GM23338 (cell line): ENCODE results near the gene LFNG. TPM values are rescaled to one million over a fixed set of nuclear protein-coding genes. Genes with fewer than 3 reads are reported as not detected.
A peak's percentile ranks its signal among the peaks of the same experiment; 100 is the strongest.

Experiments used
- ATAC-seq: fragments of 200-7000 bp; cut with Tn5 transposase; 3 replicates; pipeline ENCODE4 v1.9.1; 2020
- DNase-seq: peaks from one replicate; pipeline ENCODE4 v3.0.0-alpha.2; 2015; ENCODE audit warnings: low spot score
- H2AFZ ChIP-seq: fragments of 200-600 bp; sonication (generic); 2 replicates; pipeline ENCODE4 v1.8.0; 2016; ENCODE audit warnings: antibody characterized with exemption, mild to moderate bottlenecking, moderate library complexity
- H3F3A ChIP-seq: fragments of 200-600 bp; sonication (generic); replicated peaks from 2 replicates; pipeline ENCODE4 v1.8.0; 2017; ENCODE audit warnings: antibody characterized with exemption, mixed run types, low read depth
- H3K27ac ChIP-seq: fragments of 200-600 bp; sonication (generic); 2 replicates; pipeline ENCODE4 v1.6.1; 2016; ENCODE audit warnings: low read depth
- H3K27me3 ChIP-seq: fragments of 200-600 bp; sonication (generic); 2 replicates; pipeline ENCODE4 v1.8.0; 2016; ENCODE audit warnings: mild to moderate bottlenecking, mixed run types, moderate library complexity; ENCODE audit not compliant: insufficient read depth
- H3K36me3 ChIP-seq: fragments of 200-600 bp; sonication (generic); 2 replicates; pipeline ENCODE4 v1.8.0; 2016; ENCODE audit warnings: mild to moderate bottlenecking; ENCODE audit not compliant: insufficient read depth
- H3K4me1 ChIP-seq: fragments of 200-600 bp; sonication (generic); 2 replicates; pipeline ENCODE4 v1.8.0; 2016; ENCODE audit warnings: mild to moderate bottlenecking, moderate library complexity; ENCODE audit not compliant: insufficient read depth
- H3K4me2 ChIP-seq: fragments of 200-600 bp; sonication (generic); 2 replicates; pipeline ENCODE4 v1.7.1; 2017; ENCODE audit warnings: mixed run types
- H3K4me3 ChIP-seq: fragments of 200-600 bp; sonication (generic); 2 replicates; pipeline ENCODE4 v1.6.1; 2016; ENCODE audit warnings: mixed run types
- H3K79me2 ChIP-seq: fragments of 200-600 bp; sonication (generic); replicated peaks from 2 replicates; pipeline ENCODE4 v1.8.0; 2017; ENCODE audit warnings: mild to moderate bottlenecking; ENCODE audit not compliant: insufficient read depth
- H3K9me2 ChIP-seq: fragments of 200-600 bp; sonication (generic); 2 replicates; pipeline ENCODE4 v1.8.0; 2017; ENCODE audit not compliant: insufficient read depth
- H4K20me1 ChIP-seq: fragments of 200-600 bp; sonication (generic); replicated peaks from 2 replicates; pipeline ENCODE4 v1.8.0; 2017; ENCODE audit warnings: mild to moderate bottlenecking; ENCODE audit not compliant: insufficient read depth
- H3K27ac Mint-ChIP-seq: 2 replicates; pipeline ENCODE4 v1.8.0; 2020; ENCODE audit warnings: inconsistent platforms, mild to moderate bottlenecking, moderate library complexity, mixed read lengths
- H3K27me3 Mint-ChIP-seq: 3 replicates; pipeline ENCODE4 v1.8.0; 2022; ENCODE audit warnings: low read depth, mild to moderate bottlenecking, moderate library complexity, mixed read lengths, inconsistent platforms; ENCODE audit not compliant: insufficient read depth, poor library complexity
- H3K36me3 Mint-ChIP-seq: 3 replicates; pipeline ENCODE4 v1.8.0; 2021; ENCODE audit warnings: low read depth, mild to moderate bottlenecking, inconsistent platforms, moderate library complexity, mixed read lengths
- H3K4me1 Mint-ChIP-seq: 3 replicates; pipeline ENCODE4 v1.8.0; 2020; ENCODE audit warnings: mild to moderate bottlenecking, inconsistent platforms, mixed read lengths
- H3K4me3 Mint-ChIP-seq: 3 replicates; pipeline ENCODE4 v1.8.0; 2021; ENCODE audit warnings: moderate library complexity, mild to moderate bottlenecking, inconsistent platforms, mixed read lengths
- H3K9me3 Mint-ChIP-seq: 3 replicates; pipeline ENCODE4 v1.8.0; 2020; ENCODE audit warnings: moderate library complexity, mild to moderate bottlenecking, inconsistent platforms, mixed read lengths
- CREB1 ChIP-seq: fragments of 250-450 bp; sonication (Bioruptor Pico); IDR thresholded peaks from 2 replicates; pipeline ENCODE4 v1.5.0; 2020; ENCODE audit warnings: low read depth, mild to moderate bottlenecking, moderate library complexity
- EZH2 ChIP-seq: fragments of 200-600 bp; sonication (generic); IDR thresholded peaks from one replicate; pipeline ENCODE4 v1.8.0; 2017; ENCODE audit warnings: antibody characterized with exemption, mild to moderate bottlenecking, low read depth; ENCODE audit not compliant: unreplicated experiment
- EZH2phosphoT487 ChIP-seq: fragments of 200-600 bp; sonication (generic); IDR thresholded peaks from one replicate; pipeline ENCODE4 v1.8.1; 2018; ENCODE audit warnings: antibody characterized with exemption; ENCODE audit not compliant: unreplicated experiment
- REST ChIP-seq: IDR thresholded peaks from one replicate; pipeline ENCODE4 v1.6.1; 2018; ENCODE audit warnings: antibody characterized with exemption; ENCODE audit not compliant: unreplicated experiment
- STAT1 ChIP-seq: IDR thresholded peaks from one replicate; pipeline ENCODE4 v1.6.1; 2016; ENCODE audit warnings: antibody characterized with exemption; ENCODE audit not compliant: unreplicated experiment
- ZNF114 ChIP-seq: fragments of 250-450 bp; sonication (Bioruptor Pico); IDR thresholded peaks from 2 replicates; pipeline ENCODE4 v1.5.0; 2020; ENCODE audit warnings: mild to moderate bottlenecking, moderate library complexity
- ZNF331 ChIP-seq: fragments of 250-450 bp; sonication (Bioruptor Pico); IDR thresholded peaks from 2 replicates; pipeline ENCODE4 v1.5.0; 2020; ENCODE audit warnings: low read depth, mild to moderate bottlenecking, moderate library complexity
- polyA plus RNA-seq: library from polyadenylated mRNA; unstranded; fragments of >200 nt; fragmentation: Nextera tagmentation; extraction: Ambion mirVana; gene quantifications from 2 replicates; pipeline ENCODE4 v1.2.1, GENCODE V29; 2016
- total RNA-seq: library from RNA; depleted of rRNA; stranded (reverse); fragments of >200 nt; shearing (Covaris generic); gene quantifications from 2 replicates; pipeline ENCODE4 v1.2.3, GENCODE V29; 2014
- TF ChIP-seq, protein P1 (sequence below): IDR thresholded peaks from 2 replicates; pipeline ENCODE4 v1.6.1; 2016; ENCODE audit warnings: antibody characterized with exemption
- TF ChIP-seq, protein P2 (sequence below), 2 experiments: fragments of 200-600 bp in 1 of 2; sonication (generic) in 1 of 2; conservative IDR thresholded peaks; 2 replicates each; pipeline versions ENCODE4 v1.5.1 to v1.6.1; 2016 to 2017; ENCODE audit warnings: antibody characterized with exemption in 2 of 2, low read depth in 2 of 2, mild to moderate bottlenecking in 2 of 2, moderate library complexity in 1 of 2

The LFNG gene
- total and polyA plus RNA-seq, 2 experiments from 2014 or later = 1.7 to 35.4 TPM

DNA sequence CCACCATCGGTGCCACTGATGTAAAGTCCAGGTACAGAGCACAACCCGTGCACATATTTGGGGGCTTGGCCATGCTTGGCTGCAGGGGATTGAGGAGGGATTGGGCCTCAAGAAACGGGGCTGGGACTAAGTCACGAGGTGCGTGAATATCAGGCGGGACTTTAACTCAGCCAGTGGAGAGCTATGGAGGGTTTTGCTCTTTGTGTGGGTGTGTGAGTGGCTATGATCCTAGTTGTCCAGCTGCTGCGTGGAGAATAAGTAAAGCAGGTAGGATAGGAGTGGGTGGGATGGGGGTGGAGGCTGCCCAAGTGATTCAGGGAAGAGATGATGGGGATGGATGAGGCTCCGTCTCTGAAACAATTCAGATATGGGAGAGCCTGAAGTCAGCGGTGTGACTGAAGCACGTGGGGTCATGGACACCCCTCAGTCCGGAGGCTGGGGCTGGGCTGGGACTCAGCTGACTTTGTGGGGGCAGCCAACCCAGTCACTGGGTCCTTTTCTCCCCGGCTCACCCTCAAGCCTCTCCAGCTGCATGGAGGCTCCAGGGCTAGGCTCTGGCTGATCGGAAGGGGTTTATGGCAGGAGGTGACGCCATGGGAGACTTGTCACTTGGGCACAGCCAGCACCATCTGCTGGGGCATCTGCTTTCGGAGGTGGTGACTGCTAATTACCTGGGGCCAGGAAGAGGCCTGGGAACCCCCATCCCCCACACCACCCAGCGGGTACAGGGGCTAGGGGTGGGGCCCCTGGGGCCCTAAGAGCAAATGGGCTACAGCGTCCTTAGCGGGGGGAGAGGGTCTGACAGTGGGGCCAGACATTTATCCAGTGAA is 1.7 kb upstream of the LFNG start:
- Mint-ChIP-seq H3K4me3 (peak overlapping the region; percentile 71), H3K27me3 (peaks cover 40% of the 10 kb centered on the region), H3K36me3 (peaks cover 4% of the 10 kb centered on the region; the same call in 1 of the 3 replicates), H3K9me3 (no peaks in the 10 kb centered on the region), H3K4me1 (peaks cover 41% of the 10 kb centered on the region), H3K27ac (no peak overlapping the region)
- Histone ChIP-seq H2AFZ (0 out of 2 replicates have a peak overlapping the region, but pooled peaks have one; percentile 66), H4K20me1 (no peaks in the 10 kb centered on the region; the same call in 1 of the 2 replicates), H3K27ac (no peak overlapping the region), H3K4me2 (peak overlapping the region; percentile 88), H3K27me3 (peaks cover 28% of the 10 kb centered on the region), H3K4me3 (peak overlapping the region; percentile 63), H3K79me2 (peaks cover 13% of the 10 kb centered on the region), H3K36me3 (no peaks in the 10 kb centered on the region), H3K4me1 (peaks cover 39% of the 10 kb centered on the region), H3K9me2 (peaks cover 9% of the 10 kb centered on the region; the same call in 1 of the 2 replicates), H3F3A (peaks cover 3% of the 10 kb centered on the region; the same call in 1 of the 2 replicates)
- ATAC-seq (no peak), DNase-seq (no peak)
- TF ChIP-seq CREB1 (CRISPR knock-in tag) (no peak), ZNF114 (no peak), EZH2 (no peak), EZH2phosphoT487 (no peak), ZNF331 (CRISPR knock-in tag) (no peak), REST (no peak), STAT1 (no peak)
- TF ChIP-seq, protein P1, sequence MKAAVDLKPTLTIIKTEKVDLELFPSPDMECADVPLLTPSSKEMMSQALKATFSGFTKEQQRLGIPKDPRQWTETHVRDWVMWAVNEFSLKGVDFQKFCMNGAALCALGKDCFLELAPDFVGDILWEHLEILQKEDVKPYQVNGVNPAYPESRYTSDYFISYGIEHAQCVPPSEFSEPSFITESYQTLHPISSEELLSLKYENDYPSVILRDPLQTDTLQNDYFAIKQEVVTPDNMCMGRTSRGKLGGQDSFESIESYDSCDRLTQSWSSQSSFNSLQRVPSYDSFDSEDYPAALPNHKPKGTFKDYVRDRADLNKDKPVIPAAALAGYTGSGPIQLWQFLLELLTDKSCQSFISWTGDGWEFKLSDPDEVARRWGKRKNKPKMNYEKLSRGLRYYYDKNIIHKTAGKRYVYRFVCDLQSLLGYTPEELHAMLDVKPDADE = no peak
- TF ChIP-seq, protein P2, sequence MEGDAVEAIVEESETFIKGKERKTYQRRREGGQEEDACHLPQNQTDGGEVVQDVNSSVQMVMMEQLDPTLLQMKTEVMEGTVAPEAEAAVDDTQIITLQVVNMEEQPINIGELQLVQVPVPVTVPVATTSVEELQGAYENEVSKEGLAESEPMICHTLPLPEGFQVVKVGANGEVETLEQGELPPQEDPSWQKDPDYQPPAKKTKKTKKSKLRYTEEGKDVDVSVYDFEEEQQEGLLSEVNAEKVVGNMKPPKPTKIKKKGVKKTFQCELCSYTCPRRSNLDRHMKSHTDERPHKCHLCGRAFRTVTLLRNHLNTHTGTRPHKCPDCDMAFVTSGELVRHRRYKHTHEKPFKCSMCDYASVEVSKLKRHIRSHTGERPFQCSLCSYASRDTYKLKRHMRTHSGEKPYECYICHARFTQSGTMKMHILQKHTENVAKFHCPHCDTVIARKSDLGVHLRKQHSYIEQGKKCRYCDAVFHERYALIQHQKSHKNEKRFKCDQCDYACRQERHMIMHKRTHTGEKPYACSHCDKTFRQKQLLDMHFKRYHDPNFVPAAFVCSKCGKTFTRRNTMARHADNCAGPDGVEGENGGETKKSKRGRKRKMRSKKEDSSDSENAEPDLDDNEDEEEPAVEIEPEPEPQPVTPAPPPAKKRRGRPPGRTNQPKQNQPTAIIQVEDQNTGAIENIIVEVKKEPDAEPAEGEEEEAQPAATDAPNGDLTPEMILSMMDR (conservative IDR thresholded peaks at IDR 0.05; ENCODE audit: low read depth in 2 of 2) = no peak; a peak in 1 of 4 replicates
